Stimulated activated CD4-positive, alpha-beta T cell treated with anti-CD3 and anti-CD28 coated beads, TNF-alpha, amount 100 ng/mL, for 48 hours (primary cell): Measurements from ENCODE around the gene MYCL.
"Not testable (repeated sequence)": the region's sequence is repeated elsewhere in the genome, so short reads cannot be mapped to it uniquely, and the experiment has no call there.

Experiments
- DNase-seq, 3 donors: peaks; one replicate each; pipeline ENCODE4 v3.0.0-alpha.2; 2020; ENCODE audit warnings: low read depth in 3 of 3

Gene MYCL

GRCh38 chr1:39890273-39890672, 11.4 kb downstream of the MYCL start:
- no peak for DNase-seq

- DNase-seq = no peak
These were observed 14.9 kb downstream of the MYCL start for GRCh38 chr1:39886757-39887231.

GRCh38 chr1:39885516-39885915, 16.2 kb downstream of the MYCL start:
- no peak for DNase-seq

- DNase-seq = no peak
These were observed 19.6 kb downstream of the MYCL start for GRCh38 chr1:39882152-39882551.

GRCh38 chr1:39877980-39878956, 23.4 kb downstream of the MYCL start:
- DNase-seq = no peak

- DNase-seq = no peak
These were observed 24.4 kb downstream of the MYCL start for GRCh38 chr1:39877231-39877778.

- no peak for DNase-seq
These were observed 25.6 kb downstream of the MYCL start for GRCh38 chr1:39876144-39876543.

GRCh38 chr1:39872698-39873097, 29.0 kb downstream of the MYCL start:
- no peak for DNase-seq

GRCh38 chr1:39871796-39872195, 29.9 kb downstream of the MYCL start:
- no peak for DNase-seq

GRCh38 chr1:39871043-39871442, 30.7 kb downstream of the MYCL start:
- not testable (repeated sequence) for DNase-seq

GRCh38 chr1:39869538-39870112, 32.1 kb downstream of the MYCL start:
- not testable (repeated sequence) for DNase-seq

- DNase-seq = no peak
These were observed 35.0 kb downstream of the MYCL start for GRCh38 chr1:39866767-39867166.

- no peak for DNase-seq
These were observed 36.0 kb downstream of the MYCL start for GRCh38 chr1:39865762-39866161.

- DNase-seq = no peak
These were observed 38.5 kb downstream of the MYCL start for GRCh38 chr1:39863177-39863576.

- DNase-seq = no peak
These were observed 40.7 kb downstream of the MYCL start for GRCh38 chr1:39861003-39861402.

GRCh38 chr1:39859859-39860812, 41.6 kb downstream of the MYCL start:
- no peak for DNase-seq

- no peak for DNase-seq
These were observed 43.4 kb downstream of the MYCL start for GRCh38 chr1:39858315-39858714.

- no peak for DNase-seq
These were observed 44.4 kb downstream of the MYCL start for GRCh38 chr1:39857126-39857878.

- DNase-seq = no peak
These were observed 47.0 kb downstream of the MYCL start for GRCh38 chr1:39854738-39855137.

GRCh38 chr1:39854314-39854713, 47.4 kb downstream of the MYCL start:
- DNase-seq = no peak

- DNase-seq = no peak
These were observed 48.8 kb downstream of the MYCL start for GRCh38 chr1:39852876-39853275.
